SK-N-MC (cell line): Measurements from ENCODE around the gene PNPLA3.

Source experiments
- EZH2 ChIP-seq: fragments of 200-600 bp; sonication (generic); IDR thresholded peaks from one replicate; pipeline ENCODE4 v1.6.1; 2017; ENCODE audit warnings: antibody characterized with exemption
- FOXP2 ChIP-seq: optimal IDR thresholded peaks from 2 replicates; pipeline ENCODE3; 2011; ENCODE audit warnings: mild to moderate bottlenecking, moderate library complexity; ENCODE audit not compliant: insufficient read depth; ENCODE audit errors: extremely low read length, control extremely low read depth
- POLR2AphosphoS5 ChIP-seq: IDR thresholded peaks from 2 replicates; pipeline ENCODE4 v1.6.1; 2012; ENCODE audit warnings: mild to moderate bottlenecking, low read depth, low read length, borderline replicate concordance

DNA sequence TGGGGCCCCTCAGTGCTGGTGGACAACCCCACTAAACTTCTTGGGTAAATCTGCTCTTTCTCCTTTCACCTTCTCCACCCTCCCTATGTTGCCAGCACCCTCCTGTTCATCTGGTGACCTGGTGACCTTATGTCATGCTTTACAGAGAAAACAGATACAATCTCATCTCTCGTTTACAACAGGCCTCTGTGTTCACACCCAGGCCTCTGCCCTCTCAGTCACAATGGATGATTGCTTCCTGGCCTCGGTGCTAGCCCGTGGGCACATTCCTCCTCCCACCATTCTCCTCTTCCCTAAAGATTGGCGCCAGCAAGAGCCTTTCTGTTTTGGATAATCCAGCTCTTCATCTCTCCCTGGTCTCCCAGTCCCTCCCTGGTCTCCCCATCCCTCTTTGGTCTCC, 12.3 kb upstream of the PNPLA3 start:
- TF ChIP-seq POLR2AphosphoS5 (no peak), EZH2 (no peak), FOXP2 (no peak)
